H1 (cell line): ENCODE results near the gene TIAM2. TPM values are rescaled to one million over a fixed set of nuclear protein-coding genes. Genes with fewer than 3 reads are reported as not detected.

Source experiments
- CTCF ChIA-PET: fragments of 300-600 bp; sonication (Branson Sonifier 250); formaldehyde crosslinking; loops from one replicate; lab custom pipeline; 2021; ENCODE audit not compliant: partially characterized antibody; lab: Charles Lee
- POLR2A ChIA-PET: fragments of 300-600 bp; sonication (Branson Sonifier 250); formaldehyde crosslinking; loops from one replicate; lab custom pipeline; 2021; ENCODE audit warnings: inconsistent platforms; ENCODE audit not compliant: partially characterized antibody; lab: Charles Lee
- DNase-seq, 2 experiments: peaks; one replicate each; pipeline versions ENCODE4 v3.0.0 to v3.0.0-alpha.2; 2010 to 2022; ENCODE audit warnings: low spot score in 2 of 2, low read depth in 1 of 2, mixed read lengths in 1 of 2
- FAIRE-seq: peaks from 2 replicates; lab custom pipeline; 2011; peaks lifted over from hg19 to GRCh38; lab: Jason Lieb, UNC
- H2AFZ ChIP-seq: 2 replicates; pipeline ENCODE4 v1.8.1; 2012; ENCODE audit warnings: low read length, inconsistent platforms
- H2AK5ac ChIP-seq: 2 replicates; pipeline ENCODE4 v1.6.1; 2013; ENCODE audit warnings: low read depth, low read length
- H2BK120ac ChIP-seq: replicated peaks from 2 replicates; pipeline ENCODE3; 2013; ENCODE audit warnings: low read depth, low read length, inconsistent platforms
- H2BK12ac ChIP-seq: 2 replicates; pipeline ENCODE4 v1.6.1; 2013; ENCODE audit warnings: low read depth, low read length
- H2BK15ac ChIP-seq: 2 replicates; pipeline ENCODE4 v1.6.1; 2013; ENCODE audit warnings: low read length
- H2BK20ac ChIP-seq: 2 replicates; pipeline ENCODE4 v1.6.1; 2013; ENCODE audit warnings: low read length
- H2BK5ac ChIP-seq: 2 replicates; pipeline ENCODE4 v1.6.1; 2013; ENCODE audit warnings: low read depth, low read length
- H3K14ac ChIP-seq: 2 replicates; pipeline ENCODE4 v1.6.1; 2013; ENCODE audit warnings: inconsistent platforms; ENCODE audit not compliant: insufficient read length
- H3K18ac ChIP-seq: 2 replicates; pipeline ENCODE4 v1.6.1; 2013; ENCODE audit warnings: low read length; ENCODE audit errors: extremely low read depth
- H3K23ac ChIP-seq: 2 replicates; pipeline ENCODE4 v1.6.1; 2013; ENCODE audit warnings: inconsistent platforms; ENCODE audit not compliant: insufficient read length
- H3K23me2 ChIP-seq: 2 replicates; pipeline ENCODE4 v1.6.1; 2013; ENCODE audit warnings: low read depth, low read length
- H3K27ac ChIP-seq: 2 replicates; pipeline ENCODE4 v1.6.1; 2011; ENCODE audit warnings: low read depth, low read length, inconsistent platforms
- H3K27me3 ChIP-seq, 4 experiments: replicated peaks in 1 of 4; 1 replicate in 1 of 4; 2 replicates in 3 of 4; pipeline versions ENCODE4 v1.6.1 to v1.8.1; 2011 to 2013; ENCODE audit warnings: low read length in 3 of 4, mild to moderate bottlenecking in 3 of 4, inconsistent platforms in 2 of 4, mixed read lengths in 2 of 4, moderate library complexity in 1 of 4; ENCODE audit not compliant: control insufficient read depth in 3 of 4, insufficient read depth in 3 of 4; ENCODE audit errors: extremely low read depth in 1 of 4
- H3K36me3 ChIP-seq, 4 experiments: 2 replicates each; pipeline versions ENCODE4 v1.6.1 to v1.8.1; 2011 to 2013; ENCODE audit warnings: mild to moderate bottlenecking in 4 of 4, low read length in 3 of 4, moderate library complexity in 2 of 4, control low read depth in 1 of 4, inconsistent platforms in 1 of 4; ENCODE audit not compliant: insufficient read depth in 4 of 4, control insufficient read depth in 2 of 4
- H3K4ac ChIP-seq: replicated peaks from 2 replicates; pipeline ENCODE3; 2013; ENCODE audit warnings: low read length, low read depth, mixed read lengths, inconsistent platforms; ENCODE audit not compliant: insufficient read length
- H3K4me1 ChIP-seq, 4 experiments: replicated peaks in 1 of 4; 1 replicate in 1 of 4; 2 replicates in 3 of 4; pipeline versions ENCODE4 v1.6.1 to v1.8.1; 2011 to 2013; ENCODE audit warnings: low read length in 3 of 4, inconsistent platforms in 2 of 4, mixed read lengths in 1 of 4; ENCODE audit not compliant: insufficient read depth in 4 of 4, control insufficient read depth in 3 of 4
- H3K4me2 ChIP-seq, 2 experiments: 2 replicates each; pipeline versions ENCODE4 v1.6.1 to v1.8.1; 2011 to 2013; ENCODE audit warnings: low read depth in 2 of 2, low read length in 2 of 2, control low read depth in 1 of 2, inconsistent platforms in 1 of 2, mild to moderate bottlenecking in 1 of 2; ENCODE audit not compliant: insufficient read depth in 1 of 2
- H3K4me3 ChIP-seq, 4 experiments: fragments of 200-600, 300-600 bp in 1 of 4; sonication (generic), shearing (Covaris generic), sonication (Bioruptor Twin) in 1 of 4; 2 replicates each; pipeline versions ENCODE4 v1.5.1 to v1.8.1; 2011 to 2016; ENCODE audit warnings: low read length in 4 of 4, low read depth in 3 of 4, control low read depth in 2 of 4, inconsistent platforms in 2 of 4, mild to moderate bottlenecking in 2 of 4, mixed read lengths in 1 of 4, moderate library complexity in 1 of 4; ENCODE audit not compliant: insufficient read depth in 2 of 4; ENCODE audit errors: extremely low read depth in 1 of 4
- H3K56ac ChIP-seq: replicated peaks from 2 replicates; pipeline ENCODE3; 2013; ENCODE audit warnings: low read depth, mild to moderate bottlenecking, mixed read lengths, low read length, inconsistent platforms; ENCODE audit not compliant: insufficient read length
- H3K79me1 ChIP-seq: 2 replicates; pipeline ENCODE4 v1.6.1; 2013; ENCODE audit warnings: low read depth, low read length, control low read depth
- H3K79me2 ChIP-seq, 2 experiments: 2 replicates each; pipeline versions ENCODE4 v1.6.1 to v1.8.1; 2012 to 2013; ENCODE audit warnings: low read length in 2 of 2, mild to moderate bottlenecking in 2 of 2, inconsistent platforms in 1 of 2; ENCODE audit not compliant: insufficient read depth in 2 of 2, control insufficient read depth in 1 of 2
- H3K9ac ChIP-seq, 4 experiments: replicated peaks in 1 of 4; 1 replicate in 1 of 4; 2 replicates in 3 of 4; pipeline versions ENCODE4 v1.6.1 to v1.8.1; 2011 to 2013; ENCODE audit warnings: low read depth in 3 of 4, low read length in 3 of 4, control low read depth in 2 of 4, mild to moderate bottlenecking in 2 of 4, moderate library complexity in 2 of 4, inconsistent platforms in 1 of 4; ENCODE audit errors: extremely low read depth in 1 of 4
- H3K9me3 ChIP-seq, 2 experiments: 2 replicates each; pipeline versions ENCODE4 v1.6.1 to v1.8.1; 2012 to 2013; ENCODE audit warnings: mild to moderate bottlenecking in 2 of 2, moderate library complexity in 2 of 2, control low read depth in 1 of 2, inconsistent platforms in 1 of 2, low read depth in 1 of 2, low read length in 1 of 2, mixed read lengths in 1 of 2; ENCODE audit not compliant: insufficient read depth in 2 of 2
- H4K20me1 ChIP-seq, 2 experiments: replicated peaks in 1 of 2; 2 replicates each; pipeline versions ENCODE3 to v1.8.1; 2011 to 2013; ENCODE audit warnings: inconsistent platforms in 2 of 2, low read length in 2 of 2, mild to moderate bottlenecking in 1 of 2; ENCODE audit not compliant: insufficient read depth in 2 of 2, control insufficient read depth in 1 of 2
- H4K5ac ChIP-seq: 2 replicates; pipeline ENCODE4 v1.6.1; 2013; ENCODE audit warnings: low read length, low read depth, mixed read lengths, inconsistent platforms; ENCODE audit not compliant: insufficient read length
- H4K8ac ChIP-seq: 2 replicates; pipeline ENCODE4 v1.8.0; 2013; ENCODE audit warnings: mild to moderate bottlenecking, moderate library complexity, low read length, inconsistent platforms; ENCODE audit not compliant: insufficient read depth; ENCODE audit errors: extremely low read depth
- H4K91ac ChIP-seq: replicated peaks from 2 replicates; pipeline ENCODE3; 2013; ENCODE audit warnings: low read length, mixed read lengths, inconsistent platforms; ENCODE audit not compliant: insufficient read length
- ATF2 ChIP-seq: IDR thresholded peaks from 2 replicates; pipeline ENCODE4 v1.6.1; 2012; ENCODE audit warnings: low read length, inconsistent platforms
- ATF3 ChIP-seq: IDR thresholded peaks from 2 replicates; pipeline ENCODE4 v1.6.1; 2011; ENCODE audit warnings: low read depth, mild to moderate bottlenecking, low read length; ENCODE audit not compliant: insufficient read depth
- E2F6 ChIP-seq: IDR thresholded peaks from 2 replicates; pipeline ENCODE4 v1.6.1; 2012; ENCODE audit warnings: inconsistent platforms
- JUN ChIP-seq: IDR thresholded peaks from 2 replicates; pipeline ENCODE4 v1.6.1; 2011; ENCODE audit warnings: low read depth, mild to moderate bottlenecking, improper control_type of control experiment, low read length
- KDM4A ChIP-seq: IDR thresholded peaks from one replicate; pipeline ENCODE4 v1.7.1; 2012; ENCODE audit warnings: low read depth, mild to moderate bottlenecking, moderate library complexity, low read length, inconsistent platforms; ENCODE audit not compliant: severe bottlenecking
- MAFK ChIP-seq: IDR thresholded peaks from 2 replicates; pipeline ENCODE4 v1.6.1; 2012; ENCODE audit warnings: low read depth, mild to moderate bottlenecking, improper control_type of control experiment, low read length
- POU5F1 ChIP-seq: IDR thresholded peaks from 2 replicates; pipeline ENCODE4 v1.6.1; 2011; ENCODE audit warnings: low read depth, mild to moderate bottlenecking, low read length, moderate library complexity
- SIN3A ChIP-seq, 2 experiments: IDR thresholded peaks in 1 of 2; conservative IDR thresholded peaks in 1 of 2; 2 replicates each; pipeline ENCODE4 v1.6.1; 2011 to 2012; ENCODE audit warnings: low read length in 2 of 2, improper control_type of control experiment in 1 of 2, low read depth in 1 of 2, mild to moderate bottlenecking in 1 of 2
- SIX5 ChIP-seq: IDR thresholded peaks from 2 replicates; pipeline ENCODE4 v1.6.1; 2011; ENCODE audit warnings: mild to moderate bottlenecking, low read depth, low read length
- TAF1 ChIP-seq: IDR thresholded peaks from 2 replicates; pipeline ENCODE4 v1.6.1; 2011; ENCODE audit warnings: mild to moderate bottlenecking, low read depth, low read length
- WGBS, 2 experiments: shearing (Covaris generic) in 1 of 2; methylation state at CpG; one replicate each; pipeline versions ENCODE4 v1.1.6 to v1.1.7; 2013 to 2015; ENCODE audit warnings: low lambda C conversion rate in 2 of 2, mixed read lengths in 2 of 2, inconsistent platforms in 1 of 2, low coverage in 1 of 2, missing lambda C conversion rate in 1 of 2; ENCODE audit not compliant: insufficient replicate concordance in 2 of 2, insufficient coverage in 1 of 2, insufficient read length in 1 of 2; ENCODE audit errors: extremely low coverage in 1 of 2, missing lambda C conversion rate in 1 of 2; 5-methylcytosine and 5-hydroxymethylcytosine counted together
- polyA plus RNA-seq, 7 experiments: library from polyadenylated mRNA; depleted of rRNA in 3 of 7; stranded (reverse) in 5 of 7; unstranded in 2 of 7; fragments of >200 nt in 5 of 7; fragments of 200-250 nt in 2 of 7; gene quantifications; 1 replicate in 5 of 7; 2 replicates in 1 of 7; 4 replicates in 1 of 7; pipeline versions ENCODE4 v1.2.1 to v1.2.3, GENCODE V29; 2011 to 2013; ENCODE audit warnings: missing spikeins in 2 of 7, mixed read lengths in 2 of 7
- total RNA-seq: library from RNA; stranded (reverse); fragmentation: NEBNext Ultra II Directional; extraction: Animal tissue kit (Norgen Biotek cat#: 25700); gene quantifications from 2 replicates; pipeline ENCODE4 v1.2.1, GENCODE V29; 2021

The TIAM2 gene
- total and polyA plus RNA-seq, 2 of the 8 experiments (the other 6 are each of a cell fraction or from before 2014, with no cell fraction given), result 7.4 to 23.9 TPM

GRCh38 chr6:155010940-155011339 is 15.8 kb downstream of the TIAM2 start:
- Histone ChIP-seq H3K4me1 (peaks cover 7 to 18% (median 16%) of the 10 kb centered on the region in 4 experiments), H3K27me3 (no peaks in the 10 kb centered on the region), H3K18ac (no peak overlapping the region), H2BK120ac (no peak overlapping the region), H3K9me3 (no peaks in the 10 kb centered on the region), H2BK15ac (no peak overlapping the region), H3K23me2 (no peaks in the 10 kb centered on the region; the same call in 1 of the 2 replicates), H3K4ac (no peak overlapping the region), H2BK12ac (no peak overlapping the region), H2AFZ (no peak overlapping the region), H2BK5ac (no peak overlapping the region), H3K4me3 (no peak overlapping the region), H4K20me1 (no peaks in the 10 kb centered on the region), H3K14ac (no peak overlapping the region), H4K5ac (no peak overlapping the region), H3K23ac (no peak overlapping the region), H4K91ac (no peak overlapping the region), H3K36me3 (no peaks in the 10 kb centered on the region), H2BK20ac (no peak overlapping the region), H3K4me2 (no peak overlapping the region), H4K8ac (no peak overlapping the region), H2AK5ac (no peak overlapping the region), H3K9ac (no peak overlapping the region), H3K79me1 (peaks cover 4% of the 10 kb centered on the region), H3K56ac (no peak overlapping the region), H3K79me2 (peaks cover 0 to 24% of the 10 kb centered on the region in 2 experiments; a peak in 2 of 4 replicates), H3K27ac (no peak overlapping the region)
- DNase-seq, result no peak
- CTCF ChIA-PET, result interaction anchor here (0.8 to 1.9 kb wide), 7 partner anchors 11 to 165 kb away, joined by 3 to 9 read pairs (median 3); no protein-coding TSS in a partner anchor
- no peak for FAIRE-seq
- WGBS, 2 experiments, result 90% methylated on average over 6 of the region's 6 CpGs; no CpG with 5 or more reads in 1 of the 2 experiments
- POLR2A ChIA-PET, result interaction anchor here (0.6 kb wide), 1 partner anchor 158 kb away, joined by 4 read pairs; no protein-coding TSS in a partner anchor
- no peak for TF ChIP-seq KDM4A
- TF ChIP-seq JUN, result no peak
- no peak for TF ChIP-seq ATF2
- TF ChIP-seq ATF3, result no peak
- TF ChIP-seq E2F6, result no peak
- no peak for TF ChIP-seq MAFK
- no peak for TF ChIP-seq POU5F1
- no peak for TF ChIP-seq SIN3A (conservative IDR thresholded peaks at IDR 0.05 in 1 of 2, IDR thresholded peaks at IDR 0.05 in 1 of 2; ENCODE audit: low read depth in 1 of 2, low read length in 2 of 2)
- no peak for TF ChIP-seq TAF1
- no peak for TF ChIP-seq SIX5
